ENCODE measurements around the gene SHISA6. TPM values are rescaled to one million over a fixed set of nuclear protein-coding genes. Genes with fewer than 3 reads are reported as not detected.

Gene SHISA6
- total RNA-seq, 2 donors from 2014 or later = 6.7 to 14.4 TPM

DNA sequence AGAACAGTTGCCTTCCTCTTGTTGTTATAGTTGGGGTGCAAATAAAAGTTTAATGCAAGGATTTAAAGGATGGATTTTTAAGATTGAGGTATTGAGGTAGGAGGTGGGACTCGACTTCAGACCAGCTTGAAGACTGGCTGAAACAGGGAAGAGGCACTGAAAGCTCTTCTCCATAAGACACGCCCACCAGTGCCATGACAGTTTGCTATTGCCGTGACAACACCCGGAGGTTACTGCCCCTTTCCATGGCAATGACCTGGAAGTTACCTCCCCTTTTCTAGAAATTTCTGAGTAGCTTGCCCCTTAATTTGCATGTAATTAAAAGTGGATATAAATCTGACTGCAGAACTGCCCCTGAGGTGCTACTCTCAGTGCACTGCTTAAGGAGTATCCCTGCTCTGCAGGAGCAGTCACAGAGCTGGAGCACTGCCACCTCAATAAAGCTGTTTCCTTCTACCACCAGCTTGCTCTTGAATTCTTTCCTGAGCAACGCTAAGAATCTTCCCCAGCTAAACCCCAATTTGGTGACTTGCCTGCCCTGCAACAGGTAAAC lies 122.6 kb downstream of the SHISA6 start:
- TF ChIP-seq, protein P1, sequence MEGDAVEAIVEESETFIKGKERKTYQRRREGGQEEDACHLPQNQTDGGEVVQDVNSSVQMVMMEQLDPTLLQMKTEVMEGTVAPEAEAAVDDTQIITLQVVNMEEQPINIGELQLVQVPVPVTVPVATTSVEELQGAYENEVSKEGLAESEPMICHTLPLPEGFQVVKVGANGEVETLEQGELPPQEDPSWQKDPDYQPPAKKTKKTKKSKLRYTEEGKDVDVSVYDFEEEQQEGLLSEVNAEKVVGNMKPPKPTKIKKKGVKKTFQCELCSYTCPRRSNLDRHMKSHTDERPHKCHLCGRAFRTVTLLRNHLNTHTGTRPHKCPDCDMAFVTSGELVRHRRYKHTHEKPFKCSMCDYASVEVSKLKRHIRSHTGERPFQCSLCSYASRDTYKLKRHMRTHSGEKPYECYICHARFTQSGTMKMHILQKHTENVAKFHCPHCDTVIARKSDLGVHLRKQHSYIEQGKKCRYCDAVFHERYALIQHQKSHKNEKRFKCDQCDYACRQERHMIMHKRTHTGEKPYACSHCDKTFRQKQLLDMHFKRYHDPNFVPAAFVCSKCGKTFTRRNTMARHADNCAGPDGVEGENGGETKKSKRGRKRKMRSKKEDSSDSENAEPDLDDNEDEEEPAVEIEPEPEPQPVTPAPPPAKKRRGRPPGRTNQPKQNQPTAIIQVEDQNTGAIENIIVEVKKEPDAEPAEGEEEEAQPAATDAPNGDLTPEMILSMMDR (conservative IDR thresholded peaks at IDR 0.05) = no peak
- H3K4me1 Mint-ChIP-seq = peaks cover 1% of the 10 kb centered on the region
- H3K27me3 Mint-ChIP-seq (ENCODE audit: insufficient read depth) = no peaks in the 10 kb centered on the region
- no peak overlapping the region for H3K27ac Mint-ChIP-seq
- peak; percentile 73 for DNase-seq
- no peak overlapping the region for H3K4me3 Mint-ChIP-seq
- no peak overlapping the region for H3K4me3 ChIP-seq (ENCODE audit: low read length)
- no peaks in the 10 kb centered on the region for H3K4me1 ChIP-seq (ENCODE audit: control insufficient read depth, insufficient read depth, low read length)
- no peaks in the 10 kb centered on the region for H3K27me3 ChIP-seq (ENCODE audit: control insufficient read depth, insufficient read depth, low read length, poor library complexity, severe bottlenecking)
- 77 to 90% methylated on average over 1 to 5 of the region's 5 CpGs for WGBS, 2 experiments (ENCODE audit: insufficient coverage in 1 of 2, insufficient read length in 1 of 2)
- no peaks in the 10 kb centered on the region for H3K36me3 ChIP-seq (ENCODE audit: control insufficient read depth, insufficient read depth, low read length)
- H3K9ac ChIP-seq (ENCODE audit: extremely low read depth, low read length, poor library complexity, severe bottlenecking) = no peak overlapping the region
- H3K9me3 ChIP-seq (ENCODE audit: control insufficient read depth, low read length) = no peaks in the 10 kb centered on the region
- peaks cover 3% of the 10 kb centered on the region for H3K9me3 Mint-ChIP-seq
- H3K27ac ChIP-seq (ENCODE audit: low read depth, low read length) = no peak overlapping the region
- H3K36me3 Mint-ChIP-seq (ENCODE audit: low read depth) = no peaks in the 10 kb centered on the region

DNA sequence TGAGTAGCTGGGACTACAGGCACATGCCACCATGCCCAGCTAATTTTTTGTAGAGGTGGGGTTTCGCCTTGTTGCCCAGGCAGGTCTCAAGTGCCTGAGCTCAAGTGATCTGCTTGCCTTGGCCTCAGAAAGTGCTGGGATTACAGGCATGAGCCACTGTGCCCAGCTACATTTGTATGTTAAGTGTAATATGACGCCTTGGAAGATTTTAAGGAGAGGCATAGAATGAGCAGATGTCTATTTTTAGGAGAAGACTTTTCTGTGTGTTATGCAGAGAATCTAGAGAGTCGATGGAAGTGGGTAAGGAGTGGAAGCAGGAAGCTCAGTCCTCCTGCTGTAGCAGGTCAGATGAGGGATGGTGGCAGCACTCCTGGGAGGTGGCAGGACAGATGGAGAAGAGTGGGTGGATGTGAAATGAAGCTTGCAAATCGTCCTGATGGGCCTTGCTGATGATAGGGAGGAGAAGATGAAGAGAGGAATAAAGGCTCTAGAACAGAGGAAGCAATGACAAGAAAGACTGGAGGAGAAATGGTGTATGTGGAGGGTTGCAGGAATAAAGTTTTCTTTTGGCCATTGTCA lies 125.3 kb downstream of the SHISA6 start:
- Mint-ChIP-seq H3K27me3 (ENCODE audit: insufficient read depth) (no peaks in the 10 kb centered on the region), H3K4me1 (peaks cover 23% of the 10 kb centered on the region), H3K36me3 (ENCODE audit: low read depth) (no peaks in the 10 kb centered on the region), H3K4me3 (no peak overlapping the region), H3K9me3 (peaks cover 3% of the 10 kb centered on the region), H3K27ac (no peak overlapping the region)
- DNase-seq = no peak
- no peak overlapping the region for H3K27ac ChIP-seq (ENCODE audit: low read depth, low read length)
- H3K27me3 ChIP-seq (ENCODE audit: control insufficient read depth, insufficient read depth, low read length, poor library complexity, severe bottlenecking) = no peaks in the 10 kb centered on the region
- H3K4me3 ChIP-seq (ENCODE audit: low read length) = no peak overlapping the region
- TF ChIP-seq, protein P1 (conservative IDR thresholded peaks at IDR 0.05) = no peak
- H3K36me3 ChIP-seq (ENCODE audit: control insufficient read depth, insufficient read depth, low read length) = no peaks in the 10 kb centered on the region
- 66 to 72% methylated on average over 3 to 4 of the region's 4 CpGs for WGBS, 2 experiments (ENCODE audit: insufficient coverage in 1 of 2, insufficient read length in 1 of 2)
- no peak overlapping the region for H3K9ac ChIP-seq (ENCODE audit: extremely low read depth, low read length, poor library complexity, severe bottlenecking)
- H3K9me3 ChIP-seq (ENCODE audit: control insufficient read depth, low read length) = no peaks in the 10 kb centered on the region
- no peaks in the 10 kb centered on the region for H3K4me1 ChIP-seq (ENCODE audit: control insufficient read depth, insufficient read depth, low read length)

GRCh38 chr17:11369575-11369974 lies 128.6 kb downstream of the SHISA6 start:
- TF ChIP-seq, protein P1 (conservative IDR thresholded peaks at IDR 0.05) = no peak
- peak overlapping the region; percentile 37 for H3K27ac Mint-ChIP-seq
- no peak overlapping the region for H3K4me3 ChIP-seq (ENCODE audit: low read length)
- no peaks in the 10 kb centered on the region for H3K9me3 ChIP-seq (ENCODE audit: control insufficient read depth, low read length)
- DNase-seq = no peak
- H3K27me3 ChIP-seq (ENCODE audit: control insufficient read depth, insufficient read depth, low read length, poor library complexity, severe bottlenecking) = no peaks in the 10 kb centered on the region
- peaks cover 21% of the 10 kb centered on the region for H3K4me1 Mint-ChIP-seq
- H3K4me1 ChIP-seq (ENCODE audit: control insufficient read depth, insufficient read depth, low read length) = no peaks in the 10 kb centered on the region
- H3K27me3 Mint-ChIP-seq (ENCODE audit: insufficient read depth) = no peaks in the 10 kb centered on the region
- H3K4me3 Mint-ChIP-seq = no peak overlapping the region
- H3K27ac ChIP-seq (ENCODE audit: low read depth, low read length) = no peak overlapping the region
- peaks cover 3% of the 10 kb centered on the region for H3K9me3 Mint-ChIP-seq
- no peaks in the 10 kb centered on the region for H3K36me3 ChIP-seq (ENCODE audit: control insufficient read depth, insufficient read depth, low read length)
- no peaks in the 10 kb centered on the region for H3K36me3 Mint-ChIP-seq (ENCODE audit: low read depth)
- no peak overlapping the region for H3K9ac ChIP-seq (ENCODE audit: extremely low read depth, low read length, poor library complexity, severe bottlenecking)
- WGBS, 2 experiments (ENCODE audit: insufficient coverage in 1 of 2, insufficient read length in 1 of 2) = 88 to 92% methylated on average over 6 of the region's 6 CpGs

All from endodermal cell (in vitro differentiated cells).